Ovary (tissue), 9 donors: ENCODE results near the gene GPS1. TPM values are rescaled to one million over a fixed set of nuclear protein-coding genes. Genes with fewer than 3 reads are reported as not detected.

Experiments
- DNase-seq, 5 donors: peaks; one replicate each; pipeline ENCODE4 v3.0.0-alpha.2; 2019 to 2020
- H3K27ac ChIP-seq, 2 donors: fragments of 200-600 bp; one replicate each; pipeline versions ENCODE4 v1.5.1 to v1.8.0; 2019 to 2022
- H3K27me3 ChIP-seq: fragments of 200-600 bp; one replicate; pipeline ENCODE4 v1.8.0; 2022
- H3K36me3 ChIP-seq: fragments of 200-600 bp; sonication (generic); one replicate; pipeline ENCODE4 v1.5.1; 2019
- H3K4me1 ChIP-seq: one replicate; pipeline ENCODE4 v1.8.1; 2013; ENCODE audit warnings: mild to moderate bottlenecking, moderate library complexity; ENCODE audit not compliant: insufficient read depth
- H3K4me3 ChIP-seq: fragments of 200-600 bp; sonication (generic); one replicate; pipeline ENCODE4 v1.5.1; 2017
- H3K9me3 ChIP-seq, 2 donors: fragments of 200-600 bp in 1 of 2; sonication (generic) in 1 of 2; one replicate each; pipeline versions ENCODE4 v1.5.1 to v1.8.1; 2013 to 2019; ENCODE audit warnings: mild to moderate bottlenecking in 1 of 2, moderate library complexity in 1 of 2
- EP300 ChIP-seq: sonication (generic); formaldehyde crosslinking; IDR thresholded peaks from one replicate; pipeline ENCODE4 v1.6.1; 2017; ENCODE audit warnings: antibody characterized with exemption
- POLR2A ChIP-seq: fragments of 450-650 bp; IDR thresholded peaks from one replicate; pipeline ENCODE4 v1.6.1; 2017; ENCODE audit warnings: antibody characterized with exemption, mild to moderate bottlenecking, moderate library complexity
- WGBS, 3 donors: extraction: QIAGEN DNeasy Blood & Tissue Kit in 1 of 3; methylation state at CpG; one replicate each; pipeline versions ENCODE4 v1.1.5 to v1.1.7; 2013 to 2017; 5-methylcytosine and 5-hydroxymethylcytosine counted together
- intact Hi-C, 4 donors: fragments of 100-400 bp; cut with DNase I; formaldehyde crosslinking; loops; one replicate each; pipeline versions ENCODE4 v1.11.0 to v1.15.1; 2022 to 2023
- polyA plus RNA-seq, 2 donors: library from polyadenylated mRNA; stranded (reverse); fragments of 200-250 nt in 1 of 2; fragments of 350-450 nt in 1 of 2; fragmentation: Illumina TruSeq in 1 of 2; extraction: RNeasy Lipid Tissue Mini Kit (QIAGEN cat#74804) in 1 of 2; gene quantifications; one replicate each; pipeline ENCODE4 v1.2.3, GENCODE V29; 2013 to 2014
- total RNA-seq, 7 donors: library from RNA; depleted of rRNA in 2 of 7; stranded (reverse); fragments of >200 nt in 2 of 7; fragmentation: NEBNext Ultra II Directional in 3 of 7; extraction: Animal tissue kit (Norgen Biotek cat#: 25700) in 3 of 7; gene quantifications; one replicate each; pipeline versions ENCODE4 v1.1.0 to v1.2.4, GENCODE V29; 2016 to 2023
- TF ChIP-seq, protein P1 (sequence below), 3 donors: fragments of 450-650 bp in 2 of 3; fragments of 200-600 bp in 1 of 3; IDR thresholded peaks; one replicate each; pipeline versions ENCODE4 v1.5.1 to v1.8.0; 2016 to 2022; ENCODE audit warnings: antibody characterized with exemption in 3 of 3, mild to moderate bottlenecking in 1 of 3
- donor health status: DM: no; HTN: no; CAD: no; lungs with moderate emphysema.
- donor health status: DM: no; HTN: no; CAD: no.
- donor health status: Bipolar disorder and iron deficiency.
- donor health status: DM: yes; HTN: yes; CAD: no.
- donor health status: DM: no; HTN: no; CAD: no.
- donor health status: DM: yes; HTN: yes; CAD: no.

The GPS1 gene
- total and polyA plus RNA-seq, 9 donors: 12.4 to 96.2 (median 77.8) TPM

DNA sequence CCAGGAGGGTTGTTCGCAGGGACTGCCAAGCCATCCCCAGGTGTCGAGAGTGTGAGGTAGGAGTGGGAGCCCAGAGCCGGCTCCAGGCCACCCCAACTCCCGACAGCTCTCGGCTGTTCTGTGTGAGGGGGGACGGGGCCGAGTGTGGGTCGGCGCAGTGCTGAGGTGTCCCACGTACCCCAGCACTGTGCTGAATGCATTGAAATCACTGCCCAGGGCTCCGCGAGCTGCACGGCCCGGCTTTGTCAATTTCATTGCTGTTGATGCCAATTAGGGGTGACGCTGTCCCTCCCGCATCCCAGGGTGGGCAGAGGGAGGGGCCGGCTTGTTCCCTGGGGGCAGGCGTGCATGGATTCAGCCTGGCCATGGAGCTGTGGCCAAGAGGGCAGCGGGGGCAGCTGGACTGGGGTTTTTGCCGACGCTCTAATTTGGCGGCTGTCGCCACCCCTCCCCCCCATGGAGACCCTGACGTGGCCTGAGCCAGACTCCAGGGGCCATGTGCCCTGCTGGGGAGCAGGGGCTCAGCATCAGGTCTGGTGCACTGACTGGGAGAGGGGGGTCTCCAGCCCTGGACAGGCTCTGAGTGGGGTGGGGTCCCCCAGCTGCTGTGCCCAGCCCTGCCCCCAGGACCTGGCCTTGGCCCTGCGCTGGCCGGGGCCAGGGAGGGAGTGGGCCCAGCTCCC, 43.3 kb upstream of the GPS1 start:
- Histone ChIP-seq H3K36me3 (no peaks in the 10 kb centered on the region), H3K4me3 (no peak overlapping the region), H3K27ac (no peak overlapping the region), H3K9me3 (no peaks in the 10 kb centered on the region), H3K27me3 (no peaks in the 10 kb centered on the region), H3K4me1 (peaks cover 4% of the 10 kb centered on the region)
- TF ChIP-seq POLR2A (no peak), EP300 (no peak)
- TF ChIP-seq, protein P1, sequence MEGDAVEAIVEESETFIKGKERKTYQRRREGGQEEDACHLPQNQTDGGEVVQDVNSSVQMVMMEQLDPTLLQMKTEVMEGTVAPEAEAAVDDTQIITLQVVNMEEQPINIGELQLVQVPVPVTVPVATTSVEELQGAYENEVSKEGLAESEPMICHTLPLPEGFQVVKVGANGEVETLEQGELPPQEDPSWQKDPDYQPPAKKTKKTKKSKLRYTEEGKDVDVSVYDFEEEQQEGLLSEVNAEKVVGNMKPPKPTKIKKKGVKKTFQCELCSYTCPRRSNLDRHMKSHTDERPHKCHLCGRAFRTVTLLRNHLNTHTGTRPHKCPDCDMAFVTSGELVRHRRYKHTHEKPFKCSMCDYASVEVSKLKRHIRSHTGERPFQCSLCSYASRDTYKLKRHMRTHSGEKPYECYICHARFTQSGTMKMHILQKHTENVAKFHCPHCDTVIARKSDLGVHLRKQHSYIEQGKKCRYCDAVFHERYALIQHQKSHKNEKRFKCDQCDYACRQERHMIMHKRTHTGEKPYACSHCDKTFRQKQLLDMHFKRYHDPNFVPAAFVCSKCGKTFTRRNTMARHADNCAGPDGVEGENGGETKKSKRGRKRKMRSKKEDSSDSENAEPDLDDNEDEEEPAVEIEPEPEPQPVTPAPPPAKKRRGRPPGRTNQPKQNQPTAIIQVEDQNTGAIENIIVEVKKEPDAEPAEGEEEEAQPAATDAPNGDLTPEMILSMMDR (IDR thresholded peaks at IDR 0.05): no peak
- WGBS, 3 donors: 89 to 92% (median 91%) methylated on average over 25 to 26 of the region's 26 CpGs
- no peak for DNase-seq
- intact Hi-C loops: no loop called here

DNA sequence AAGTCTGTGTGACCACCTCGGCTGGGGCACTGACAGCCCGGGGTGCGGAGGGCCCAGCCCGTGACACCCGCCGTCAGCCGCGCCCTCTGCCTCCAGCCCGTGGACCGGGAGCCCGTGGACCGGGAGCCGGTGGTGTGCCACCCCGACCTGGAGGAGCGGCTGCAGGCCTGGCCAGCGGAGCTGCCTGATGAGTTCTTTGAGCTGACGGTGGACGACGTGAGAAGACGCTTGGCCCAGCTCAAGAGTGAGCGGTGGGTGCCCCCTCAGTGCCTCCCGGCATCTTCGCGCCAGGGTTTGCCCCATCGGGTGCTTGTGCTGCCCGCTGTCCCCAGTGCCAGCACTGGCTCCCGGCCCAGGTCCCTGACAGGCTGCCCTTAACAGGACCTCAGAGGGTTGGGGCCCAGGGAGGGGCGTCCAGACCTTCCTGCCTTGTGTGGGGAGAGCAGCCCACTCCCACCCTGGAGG, 42.7 kb upstream of the GPS1 start:
- no peaks in the 10 kb centered on the region for H3K36me3 ChIP-seq
- TF ChIP-seq POLR2A: no peak
- TF ChIP-seq EP300: no peak
- TF ChIP-seq, protein P1 (IDR thresholded peaks at IDR 0.05): no peak
- intact Hi-C loops: no loop called here
- H3K4me1 ChIP-seq: peaks cover 1% of the 10 kb centered on the region
- H3K4me3 ChIP-seq: no peak overlapping the region
- no peaks in the 10 kb centered on the region for H3K27me3 ChIP-seq
- H3K9me3 ChIP-seq: no peaks in the 10 kb centered on the region
- no peak for DNase-seq
- no peak overlapping the region for H3K27ac ChIP-seq
- 90 to 96% (median 91%) methylated on average over 27 to 28 of the region's 28 CpGs for WGBS, 3 donors

DNA sequence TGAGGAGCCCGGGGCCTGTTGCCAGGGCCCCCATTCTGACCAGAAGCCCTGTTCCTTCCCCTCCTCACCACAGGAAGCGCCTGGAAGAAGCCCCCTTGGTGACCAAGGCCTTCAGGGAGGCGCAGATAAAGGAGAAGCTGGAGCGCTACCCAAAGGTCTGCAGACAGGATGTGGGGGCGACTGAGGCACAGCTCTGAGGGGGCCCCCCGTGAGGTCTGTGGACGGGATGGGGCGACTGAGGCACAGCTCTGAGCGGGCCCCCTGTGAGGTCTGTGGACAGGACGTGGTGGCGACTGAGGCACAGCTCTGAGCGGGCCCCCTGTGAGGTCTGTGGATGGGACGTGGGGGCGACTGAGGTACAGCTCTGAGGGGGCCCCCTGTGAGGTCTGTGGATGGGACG, 42.3 kb upstream of the GPS1 start:
- Histone ChIP-seq H3K36me3 (no peaks in the 10 kb centered on the region), H3K27ac (no peak overlapping the region), H3K9me3 (no peaks in the 10 kb centered on the region), H3K4me1 (no peaks in the 10 kb centered on the region), H3K27me3 (no peaks in the 10 kb centered on the region), H3K4me3 (no peak overlapping the region)
- intact Hi-C loops: no loop called here
- no peak for DNase-seq
- TF ChIP-seq POLR2A: no peak
- TF ChIP-seq, protein P1 (IDR thresholded peaks at IDR 0.05): no peak
- no peak for TF ChIP-seq EP300
- 88 to 91% (median 91%) methylated on average over 15 of the region's 15 CpGs for WGBS, 3 donors

DNA sequence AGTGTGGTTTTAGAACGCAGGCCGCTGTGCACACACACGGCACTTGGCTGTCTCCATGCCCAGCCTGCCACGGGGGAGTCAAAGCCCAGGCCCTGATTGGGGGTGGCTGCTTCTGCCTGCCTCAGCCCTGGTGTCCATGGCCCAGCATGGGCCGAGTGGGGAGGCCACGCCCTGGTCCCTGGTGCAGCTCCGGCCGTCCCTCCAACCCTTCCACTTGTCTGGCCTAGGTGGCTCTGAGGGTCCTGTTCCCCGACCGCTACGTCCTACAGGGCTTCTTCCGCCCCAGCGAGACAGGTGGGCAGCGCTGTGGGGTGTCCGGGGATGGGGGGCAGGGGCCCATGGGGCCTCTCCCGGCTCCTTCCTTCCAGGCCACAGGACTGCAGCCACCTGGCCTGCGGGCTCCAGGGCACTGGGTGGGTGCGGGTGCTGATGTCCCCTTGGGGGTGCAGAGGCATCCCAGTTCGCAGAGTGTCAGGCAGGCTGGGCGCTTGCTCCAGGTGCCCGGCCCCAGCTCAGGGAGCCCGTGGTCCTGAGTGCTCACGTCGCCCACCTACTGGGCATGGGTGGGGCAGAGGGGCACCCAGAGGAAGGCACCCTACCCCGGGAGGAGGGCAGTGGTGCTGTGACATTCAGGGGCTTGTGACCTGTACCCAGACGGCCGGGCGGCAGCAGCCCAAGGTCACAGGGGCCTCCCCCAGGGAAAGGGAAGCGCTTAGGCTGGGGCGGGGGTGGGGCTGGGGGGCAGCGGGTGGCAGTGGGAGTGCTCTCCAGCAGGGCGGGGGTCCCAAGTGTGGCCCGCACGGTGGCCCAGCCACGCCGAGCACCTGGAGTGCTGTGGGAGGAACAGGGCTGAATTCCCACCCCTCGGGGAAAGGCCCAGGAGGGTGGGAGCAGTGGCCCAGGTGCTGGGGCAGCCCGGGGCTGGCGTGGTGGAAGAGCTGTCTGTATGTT, 40.8 kb upstream of the GPS1 start:
- Histone ChIP-seq H3K27me3 (no peaks in the 10 kb centered on the region), H3K4me1 (no peaks in the 10 kb centered on the region), H3K27ac (no peak overlapping the region), H3K4me3 (no peak overlapping the region), H3K9me3 (no peaks in the 10 kb centered on the region), H3K36me3 (no peaks in the 10 kb centered on the region)
- DNase-seq: no peak
- intact Hi-C loops: no loop called here
- WGBS, 3 donors: 90 to 91% (median 91%) methylated on average over 32 to 39 of the region's 39 CpGs
- TF ChIP-seq POLR2A (no peak), EP300 (no peak)
- TF ChIP-seq, protein P1 (IDR thresholded peaks at IDR 0.05): no peak
